HAP-1 (cell line): ENCODE data around the gene CCSER2.
A peak's percentile ranks its signal among the peaks of the same experiment; 100 is the strongest.
"Not testable (repeated sequence)": the region's sequence is repeated elsewhere in the genome, so short reads cannot be mapped to it uniquely, and the experiment has no call there.

Experiments
- DNase-seq, 2 experiments: peaks; one replicate each; pipeline ENCODE4 v3.0.0-alpha.2; 2016 to 2020; ENCODE audit warnings: low spot score in 2 of 2
- H3K27me3 ChIP-seq: fragments of 250-450 bp; sonication (Bioruptor Pico); 2 replicates; pipeline ENCODE4 v1.5.1; 2020; ENCODE audit warnings: low read depth, mild to moderate bottlenecking, moderate library complexity
- H3K36me3 ChIP-seq: fragments of 250-450 bp; sonication (Bioruptor Pico); replicated peaks from 2 replicates; pipeline ENCODE4 v1.5.1; 2020; ENCODE audit warnings: mild to moderate bottlenecking
- H3K4me1 ChIP-seq: fragments of 250-450 bp; sonication (Bioruptor Pico); 2 replicates; pipeline ENCODE4 v1.5.1; 2020; ENCODE audit warnings: mild to moderate bottlenecking
- H3K4me3 ChIP-seq: fragments of 250-450 bp; sonication (Bioruptor Pico); 2 replicates; pipeline ENCODE4 v1.5.1; 2020; ENCODE audit warnings: mild to moderate bottlenecking, moderate library complexity
- H3K9me3 ChIP-seq: fragments of 250-450 bp; sonication (Bioruptor Pico); 2 replicates; pipeline ENCODE4 v1.5.1; 2020; ENCODE audit warnings: mild to moderate bottlenecking, moderate library complexity
- in situ Hi-C: fragments of 300-500 bp; cut with MboI; formaldehyde crosslinking; loops from 3 replicates; pipeline ENCODE4 v1.14.3; 2020; ENCODE audit warnings: low sequenced_read_pairs, inconsistent platforms, mixed read lengths

The CCSER2 gene

GRCh38 chr10:84401854-84402611, 73.6 kb downstream of the CCSER2 start:
- no peak overlapping the region for H3K4me3 ChIP-seq
- no peaks in the 10 kb centered on the region for H3K36me3 ChIP-seq
- H3K27me3 ChIP-seq = no peaks in the 10 kb centered on the region
- peaks cover 12% of the 10 kb centered on the region for H3K4me1 ChIP-seq
- no peaks in the 10 kb centered on the region for H3K9me3 ChIP-seq
- peak; percentile 73 to 85 for DNase-seq
- in situ Hi-C loops = no loop called here

DNA sequence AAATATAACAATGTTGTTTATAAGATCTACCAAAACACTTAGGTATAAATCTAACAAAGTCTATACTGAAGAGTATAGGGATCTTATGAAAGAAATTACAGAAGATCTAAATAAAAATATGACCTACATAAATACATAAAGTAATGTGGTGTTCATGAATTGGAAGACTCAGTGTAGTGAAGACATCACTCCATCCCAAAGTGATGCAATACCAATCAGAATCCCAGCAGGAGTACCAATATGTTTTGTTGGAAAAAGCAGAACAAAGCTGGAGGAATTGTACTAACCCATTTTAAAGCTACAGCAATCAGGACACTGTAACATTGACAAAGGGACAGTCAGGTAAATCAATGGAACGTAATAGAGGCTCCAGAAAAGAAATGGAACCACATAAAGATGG, 76.4 kb downstream of the CCSER2 start:
- DNase-seq = no peak
- H3K4me1 ChIP-seq = peaks cover 12% of the 10 kb centered on the region
- in situ Hi-C loops = no loop called here
- H3K36me3 ChIP-seq = no peaks in the 10 kb centered on the region
- no peaks in the 10 kb centered on the region for H3K27me3 ChIP-seq
- H3K9me3 ChIP-seq = no peaks in the 10 kb centered on the region
- no peak overlapping the region for H3K4me3 ChIP-seq

GRCh38 chr10:84405662-84406061, 77.3 kb downstream of the CCSER2 start:
- H3K36me3 ChIP-seq = no peaks in the 10 kb centered on the region
- in situ Hi-C loops = no loop called here
- no peak for DNase-seq
- H3K27me3 ChIP-seq = no peaks in the 10 kb centered on the region
- no peak overlapping the region for H3K4me3 ChIP-seq
- H3K4me1 ChIP-seq = peaks cover 12% of the 10 kb centered on the region
- no peaks in the 10 kb centered on the region for H3K9me3 ChIP-seq

- Histone ChIP-seq H3K4me1 (peaks cover 7% of the 10 kb centered on the region), H3K9me3 (no peaks in the 10 kb centered on the region), H3K27me3 (no peaks in the 10 kb centered on the region), H3K36me3 (no peaks in the 10 kb centered on the region), H3K4me3 (no peak overlapping the region)
- DNase-seq = no peak
- in situ Hi-C loops = no loop called here
These were observed 78.2 kb downstream of the CCSER2 start for GRCh38 chr10:84406561-84406960.

DNA sequence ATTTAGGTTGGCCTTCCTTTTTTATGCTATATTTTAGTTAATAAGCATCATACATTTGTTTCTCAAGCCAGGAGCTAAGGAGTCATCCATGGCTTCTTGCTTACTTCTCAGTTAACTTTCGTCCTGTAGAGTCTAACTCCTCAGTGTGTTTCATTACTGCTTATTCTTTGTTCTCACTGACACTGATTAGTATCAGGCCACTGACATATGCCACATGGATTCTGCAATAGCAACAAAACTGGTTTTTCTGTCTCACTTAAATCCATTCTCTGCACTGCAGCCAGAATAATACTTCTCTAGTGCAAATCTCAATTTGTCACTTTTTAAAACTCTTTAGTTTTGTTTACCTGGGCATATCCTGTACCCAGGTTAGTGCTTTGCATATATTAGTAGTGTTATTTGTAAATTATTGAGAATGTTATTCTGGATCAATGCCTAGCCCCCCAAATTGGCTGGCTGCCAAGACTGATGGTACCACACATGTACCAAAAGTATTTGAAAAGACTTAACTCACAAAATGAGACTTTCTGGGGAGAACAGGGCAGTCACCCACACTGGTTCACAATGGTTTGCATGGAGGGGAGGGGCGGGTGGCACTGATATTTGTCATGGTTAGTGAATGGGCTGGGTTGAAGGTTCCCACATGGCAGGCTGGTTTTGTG, 79.1 kb downstream of the CCSER2 start:
- DNase-seq = no peak
- Histone ChIP-seq H3K36me3 (no peaks in the 10 kb centered on the region), H3K4me3 (no peak overlapping the region), H3K9me3 (no peaks in the 10 kb centered on the region), H3K4me1 (no peaks in the 10 kb centered on the region; the same call in 1 of the 2 replicates), H3K27me3 (no peaks in the 10 kb centered on the region)
- in situ Hi-C loops = no loop called here

- DNase-seq = no peak
- H3K4me3 ChIP-seq = no peak overlapping the region
- in situ Hi-C loops = no loop called here
These were observed 84.1 kb downstream of the CCSER2 start for GRCh38 chr10:84412482-84412881.

GRCh38 chr10:84414110-84414509, 85.7 kb downstream of the CCSER2 start:
- H3K4me1 ChIP-seq, H3K9me3 ChIP-seq, DNase-seq: not testable (repeated sequence)

More at GRCh38 chr10:84412482-84412881, 84.1 kb downstream of the CCSER2 start:
- Histone ChIP-seq H3K9me3 (no peaks in the 10 kb centered on the region), H3K27me3 (no peaks in the 10 kb centered on the region), H3K36me3 (no peaks in the 10 kb centered on the region), H3K4me1 (no peaks in the 10 kb centered on the region)

DNA sequence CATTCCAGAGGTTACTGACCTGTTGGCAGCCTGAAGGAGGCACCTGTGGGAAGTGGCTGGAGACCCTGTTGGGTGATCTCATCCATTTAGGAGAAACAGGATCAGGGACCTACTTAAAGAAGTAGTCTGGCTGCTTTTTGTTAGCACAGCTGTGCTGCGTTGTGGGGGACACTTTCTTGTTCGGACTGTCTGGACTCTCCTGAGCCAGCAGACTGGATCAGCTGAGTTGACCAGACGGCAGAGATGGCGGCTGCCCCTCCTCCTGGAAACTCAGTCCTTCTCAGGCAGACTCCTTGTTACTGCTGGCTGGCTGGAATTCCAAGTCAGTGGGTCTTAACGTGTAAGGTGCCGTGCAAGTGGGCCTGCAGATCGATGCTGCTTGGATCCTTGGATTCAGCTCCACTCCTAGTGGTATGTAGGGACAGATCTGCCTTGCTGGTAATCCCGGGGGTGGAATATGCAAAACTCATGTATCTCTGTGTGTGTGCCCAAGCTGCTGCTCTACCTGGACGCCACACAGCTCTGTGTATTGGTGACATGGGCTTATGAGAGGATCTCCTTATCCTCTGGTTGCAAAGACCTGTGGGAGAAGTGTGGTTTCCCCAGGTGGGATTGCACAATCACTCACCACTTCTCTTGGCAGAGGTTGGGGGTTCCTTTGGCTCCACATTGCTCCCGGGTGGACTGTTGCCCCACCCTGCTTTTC, 87.3 kb downstream of the CCSER2 start:
- Histone ChIP-seq H3K36me3 (no peaks in the 10 kb centered on the region), H3K4me1 (no peaks in the 10 kb centered on the region), H3K27me3 (no peaks in the 10 kb centered on the region), H3K4me3 (no peak overlapping the region), H3K9me3 (no peaks in the 10 kb centered on the region)
- no peak for DNase-seq
- in situ Hi-C loops = no loop called here

More at GRCh38 chr10:84414110-84414509, 85.7 kb downstream of the CCSER2 start:
- H3K36me3 ChIP-seq, in situ Hi-C loops, H3K4me3 ChIP-seq, H3K27me3 ChIP-seq: not testable (repeated sequence)

DNA sequence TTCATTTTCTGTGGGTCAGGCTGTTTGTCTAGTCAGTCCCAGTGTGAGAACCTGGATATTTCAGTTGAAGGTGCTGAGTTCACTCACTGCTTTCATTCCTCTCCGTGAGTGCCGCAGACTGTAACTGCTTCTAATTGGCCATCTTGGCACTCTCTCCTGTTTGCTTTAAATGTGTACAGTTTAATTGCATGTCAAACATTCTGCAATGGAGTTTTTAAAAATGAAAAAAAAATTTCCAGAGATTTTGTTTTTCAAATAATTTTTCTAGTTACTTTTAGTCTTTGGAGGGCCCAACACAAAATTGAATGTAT, 87.8 kb downstream of the CCSER2 start:
- no peak for DNase-seq
- no peaks in the 10 kb centered on the region for H3K36me3 ChIP-seq
- H3K9me3 ChIP-seq = 0 out of 2 replicates have a peak, but pooled peaks cover 3% of the 10 kb centered on the region
- no peaks in the 10 kb centered on the region for H3K4me1 ChIP-seq
- no peak overlapping the region for H3K4me3 ChIP-seq
- in situ Hi-C loops = no loop called here
- H3K27me3 ChIP-seq = no peaks in the 10 kb centered on the region

DNA sequence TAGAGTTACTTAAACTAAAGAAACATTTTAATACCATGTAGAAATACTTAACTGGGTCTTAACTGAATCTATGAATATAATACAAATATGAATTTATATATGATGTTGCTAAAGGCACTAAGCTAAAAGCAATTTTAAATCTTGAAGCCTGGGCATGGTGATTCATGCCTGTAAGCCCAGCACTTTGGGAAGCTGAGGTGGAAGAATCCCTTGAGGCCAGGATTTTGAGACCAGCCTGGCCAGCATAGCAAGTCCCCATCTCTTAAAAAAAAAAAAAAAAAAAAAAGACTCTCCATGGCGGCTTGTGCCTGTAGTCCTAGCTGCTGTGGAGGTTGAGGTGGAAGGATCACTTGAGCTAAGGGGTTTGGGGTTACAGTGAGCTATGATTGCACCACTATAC, 95.3 kb downstream of the CCSER2 start:
- DNase-seq = no peak
- H3K36me3 ChIP-seq = no peaks in the 10 kb centered on the region
- H3K4me1 ChIP-seq = peaks cover 13% of the 10 kb centered on the region
- H3K9me3 ChIP-seq = 0 out of 2 replicates have a peak, but pooled peaks cover 4% of the 10 kb centered on the region
- in situ Hi-C loops = no loop called here
- no peaks in the 10 kb centered on the region for H3K27me3 ChIP-seq
- no peak overlapping the region for H3K4me3 ChIP-seq

DNA sequence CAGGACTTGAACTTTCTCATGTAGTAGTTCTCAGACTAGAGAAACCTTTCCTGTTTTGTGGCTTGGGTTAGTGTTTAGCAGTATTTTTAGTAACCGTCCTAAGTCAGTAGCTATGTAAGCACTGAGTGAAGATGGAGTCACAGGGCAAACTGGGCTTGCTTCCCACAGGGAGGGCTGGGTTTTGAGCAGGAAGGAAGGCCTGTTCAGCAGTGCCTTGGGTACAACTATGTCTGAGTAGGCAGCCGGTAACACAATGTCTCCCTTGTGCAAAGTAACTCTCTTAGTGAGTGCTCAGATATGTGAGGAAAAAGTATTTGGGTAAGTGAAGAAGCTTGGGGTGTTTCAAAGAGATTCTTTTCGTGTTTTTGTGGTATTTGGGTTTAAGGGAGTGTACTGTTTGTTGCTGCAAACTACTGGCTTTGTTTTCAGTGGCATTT, 96.4 kb downstream of the CCSER2 start:
- Histone ChIP-seq H3K4me3 (no peak overlapping the region), H3K4me1 (peaks cover 13% of the 10 kb centered on the region), H3K36me3 (no peaks in the 10 kb centered on the region), H3K27me3 (no peaks in the 10 kb centered on the region), H3K9me3 (0 out of 2 replicates have a peak, but pooled peaks cover 4% of the 10 kb centered on the region)
- DNase-seq = peak; percentile 55 to 56
- in situ Hi-C loops = no loop called here

DNA sequence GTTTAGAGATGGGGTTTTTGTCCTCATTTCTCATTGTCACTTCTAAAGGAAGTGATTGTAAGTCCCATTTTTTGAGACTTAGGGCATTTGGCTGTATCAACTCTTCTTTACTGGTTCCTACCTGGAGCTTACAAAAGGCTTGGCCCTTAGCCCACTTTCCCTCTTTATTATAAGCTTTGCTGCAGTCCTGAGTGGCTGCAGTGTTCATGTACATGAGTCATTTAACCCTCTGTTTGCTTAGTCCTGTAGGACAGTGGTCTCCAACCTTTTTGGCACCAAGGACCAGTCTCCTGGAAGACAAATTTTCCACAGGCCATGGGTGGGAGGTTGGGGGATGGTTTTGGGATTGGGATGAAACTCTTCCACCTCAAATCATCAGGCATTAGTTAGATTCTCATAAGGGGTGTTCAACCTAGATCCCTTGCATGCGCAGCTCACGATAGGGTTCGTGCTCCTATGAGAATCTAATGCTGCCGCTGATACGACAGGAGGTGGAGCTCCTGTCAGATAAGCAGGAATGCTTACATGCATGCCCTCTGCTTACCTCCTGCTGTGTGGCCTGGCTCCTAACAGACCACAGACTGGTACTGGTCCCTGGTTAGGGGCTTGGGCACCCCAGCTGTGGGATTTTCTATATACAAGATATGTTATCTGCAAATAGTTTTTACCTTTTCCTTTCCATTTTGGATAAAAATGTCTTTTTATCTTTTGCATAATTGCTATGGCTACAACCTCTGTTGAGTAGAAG, 99.7 kb downstream of the CCSER2 start:
- H3K4me1 ChIP-seq = peaks cover 20% of the 10 kb centered on the region
- H3K9me3 ChIP-seq = no peaks in the 10 kb centered on the region
- in situ Hi-C loops = no loop called here
- no peaks in the 10 kb centered on the region for H3K27me3 ChIP-seq
- H3K36me3 ChIP-seq = no peaks in the 10 kb centered on the region
- no peak for DNase-seq
- no peak overlapping the region for H3K4me3 ChIP-seq

- in situ Hi-C loops = no loop called here
- Histone ChIP-seq H3K9me3 (no peaks in the 10 kb centered on the region), H3K36me3 (no peaks in the 10 kb centered on the region), H3K27me3 (no peaks in the 10 kb centered on the region), H3K4me1 (peaks cover 21% of the 10 kb centered on the region), H3K4me3 (no peak overlapping the region)
- DNase-seq = no peak
These were observed 100.3 kb downstream of the CCSER2 start for GRCh38 chr10:84428711-84429110.
